Activated CD8-positive, alpha-beta memory T cell treated with anti-CD3 and anti-CD28 coated beads, Interleukin-2, amount 50 U/mL, for 4 hours (primary cell): Measurements from ENCODE around the gene LRRC8A.
A peak's percentile ranks its signal among the peaks of the same experiment; 100 is the strongest.
"Not testable (repeated sequence)": the region's sequence is repeated elsewhere in the genome, so short reads cannot be mapped to it uniquely, and the experiment has no call there.

Source experiments
- DNase-seq: peaks from one replicate; pipeline ENCODE4 v3.0.0-alpha.2; 2020

LRRC8A gene

GRCh38 chr9:128923493-128923883 is 41.6 kb downstream of the LRRC8A start:
- no peak for DNase-seq

DNA sequence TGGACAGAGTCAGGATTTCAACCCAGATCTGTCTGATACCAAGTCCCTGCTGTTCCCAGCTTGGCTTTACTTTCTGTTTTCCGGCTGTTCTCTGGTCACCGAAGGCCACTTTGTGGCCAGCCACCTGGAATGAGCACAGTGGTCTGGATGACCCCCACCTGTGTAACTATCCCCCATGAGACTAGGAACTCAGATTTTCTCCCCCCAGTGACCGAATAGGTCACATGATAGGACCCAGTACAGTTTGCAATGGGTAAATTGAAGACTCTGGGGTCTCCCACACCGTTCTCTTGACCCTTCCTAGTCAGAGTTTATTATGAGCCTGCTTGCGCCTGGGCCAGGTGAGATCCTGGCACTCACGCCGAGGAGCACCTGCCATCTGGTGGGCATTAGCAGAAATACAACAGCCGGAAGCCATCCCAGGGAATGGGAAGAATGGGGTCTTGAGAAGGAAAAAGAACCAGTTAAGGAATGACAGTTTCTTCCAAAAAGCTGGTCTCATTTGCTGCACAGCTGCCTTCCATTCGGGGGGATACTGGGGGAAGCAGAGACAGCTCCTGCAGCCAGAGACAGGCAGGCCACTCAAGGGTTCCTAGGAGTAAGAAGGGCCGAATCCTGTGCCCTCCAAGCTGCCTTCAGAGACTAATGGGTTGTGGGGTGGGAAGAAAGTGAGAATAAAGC is 45.9 kb downstream of the LRRC8A start:
- DNase-seq = peak; percentile 58

- no peak for DNase-seq
Measured at GRCh38 chr9:128928624-128929023, 46.7 kb downstream of the LRRC8A start.

GRCh38 chr9:128929560-128929959 is 47.6 kb downstream of the LRRC8A start:
- DNase-seq = no peak

GRCh38 chr9:128933731-128934130 is 51.8 kb downstream of the LRRC8A start:
- DNase-seq = no peak

GRCh38 chr9:128936171-128936865 is 54.4 kb downstream of the LRRC8A start:
- no peak for DNase-seq

GRCh38 chr9:128937310-128938165 is 55.6 kb downstream of the LRRC8A start:
- DNase-seq = no peak

DNA sequence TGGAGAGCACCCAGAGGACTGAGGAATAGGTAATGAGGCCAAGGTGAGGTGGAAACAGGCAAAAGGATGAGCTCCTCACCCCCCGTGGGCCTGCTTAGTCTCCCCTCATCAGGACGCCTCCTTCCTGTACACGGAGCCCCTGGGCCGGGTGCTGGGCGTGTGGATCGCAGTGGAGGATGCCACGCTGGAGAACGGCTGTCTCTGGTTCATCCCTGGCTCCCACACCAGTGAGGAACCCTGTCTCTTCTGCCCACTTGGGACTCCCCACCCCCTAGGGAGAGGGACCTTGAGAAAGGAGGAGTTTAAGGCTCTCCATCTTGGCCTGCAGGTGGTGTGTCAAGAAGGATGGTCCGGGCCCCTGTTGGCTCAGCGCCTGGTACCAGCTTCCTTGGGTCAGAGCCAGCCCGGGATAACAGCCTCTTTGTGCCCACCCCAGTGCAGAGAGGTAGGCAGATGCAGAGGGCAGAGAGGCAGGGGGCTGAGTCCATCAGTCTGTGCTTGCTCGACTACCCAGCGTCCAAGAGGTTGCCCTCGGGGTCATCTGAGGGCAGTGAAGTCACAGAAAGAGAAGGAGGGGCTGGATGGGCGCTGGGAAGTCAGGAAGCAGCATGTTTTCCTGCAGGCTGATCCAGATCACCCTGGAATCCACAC is 58.5 kb downstream of the LRRC8A start:
- DNase-seq = no peak

DNA sequence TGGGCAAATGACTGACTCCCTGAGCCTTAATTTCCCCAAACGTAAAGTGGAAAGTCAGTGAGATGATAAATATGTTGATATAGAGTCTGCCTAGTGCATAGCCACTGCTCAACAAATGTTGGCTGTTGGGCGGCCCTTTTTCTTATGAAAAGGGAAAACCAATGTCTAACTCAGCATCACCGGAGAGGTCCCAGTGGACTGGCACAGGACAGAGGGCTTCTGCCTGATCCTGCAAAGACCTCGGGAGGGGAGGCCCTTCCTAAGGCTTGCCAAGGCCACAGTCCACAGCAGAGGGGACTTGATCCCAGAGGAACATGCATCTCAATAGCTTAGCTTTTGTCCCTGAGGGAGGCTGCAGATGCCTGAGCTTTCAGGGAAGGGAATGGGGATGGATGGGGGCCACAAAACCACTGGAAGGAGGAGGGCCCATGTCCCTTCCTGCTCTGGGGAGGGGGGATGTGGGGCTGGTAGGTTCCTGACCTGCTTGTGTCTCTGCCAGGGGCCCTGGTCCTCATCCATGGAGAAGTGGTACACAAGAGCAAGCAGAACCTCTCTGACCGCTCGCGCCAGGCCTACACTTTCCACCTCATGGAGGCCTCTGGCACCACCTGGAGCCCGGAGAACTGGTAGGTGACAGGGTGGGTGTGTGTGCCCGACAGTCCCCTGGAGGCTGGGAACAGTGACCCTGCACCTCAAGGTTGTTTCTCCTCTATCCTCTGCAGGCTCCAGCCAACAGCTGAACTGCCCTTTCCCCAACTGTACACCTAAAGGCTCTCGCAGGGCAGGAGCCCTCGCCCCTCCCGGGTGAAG is 59.2 kb downstream of the LRRC8A start:
- no peak for DNase-seq

- DNase-seq = no peak
Measured at GRCh38 chr9:128943832-128944620, 62.1 kb downstream of the LRRC8A start.

DNA sequence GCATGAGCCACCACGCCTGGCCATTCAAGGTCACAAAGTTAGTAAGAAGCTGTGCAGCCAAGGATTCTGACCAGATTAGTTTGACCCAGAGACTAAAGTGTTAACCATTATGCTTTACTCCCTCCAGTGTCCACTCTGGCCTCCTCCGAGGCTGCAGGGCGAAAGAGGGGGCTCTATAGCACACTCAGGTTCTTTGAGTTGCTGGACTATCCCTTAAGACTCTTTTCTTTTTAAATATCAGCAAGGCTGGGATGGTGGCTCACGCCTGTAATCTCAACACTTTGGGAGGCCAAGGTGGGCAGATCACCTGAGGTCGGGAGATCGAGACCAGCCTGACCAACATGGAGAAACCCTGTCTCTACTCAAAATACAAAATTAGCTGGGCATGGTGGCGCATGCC is 63.0 kb downstream of the LRRC8A start:
- not testable (repeated sequence) for DNase-seq

DNA sequence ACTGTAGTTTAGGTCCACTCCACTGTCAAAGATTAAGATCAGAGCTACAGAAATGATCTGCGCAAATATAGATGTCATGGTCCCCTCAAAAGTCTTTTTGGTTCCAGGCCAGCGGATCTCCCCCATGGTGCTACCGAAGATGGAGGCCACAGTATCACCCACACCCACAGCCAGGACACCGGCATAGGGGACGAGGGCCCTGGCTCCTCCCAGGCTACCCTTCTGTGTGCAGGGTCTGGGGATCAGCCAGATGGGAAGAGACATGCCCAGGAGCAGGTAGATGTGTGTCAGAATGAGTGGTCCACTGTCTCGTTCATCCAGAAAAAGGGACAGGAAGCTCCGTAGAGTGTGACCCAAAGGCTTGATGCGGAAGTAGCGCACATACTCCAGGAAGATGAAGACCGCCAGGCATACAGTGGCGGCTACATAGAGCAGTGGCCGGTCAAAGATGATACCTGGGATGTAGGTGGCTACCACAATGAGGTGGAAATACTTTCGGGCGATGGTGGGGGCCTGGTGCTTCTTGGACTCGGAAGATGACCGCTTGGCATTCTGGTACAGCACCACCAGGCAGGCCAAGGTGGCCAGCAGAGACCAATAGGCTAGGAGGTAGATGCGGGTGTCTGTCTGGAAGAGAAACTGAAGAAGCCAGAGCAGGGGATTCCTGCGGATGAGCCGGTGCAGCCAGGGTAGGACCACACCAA is 64.0 kb downstream of the LRRC8A start:
- DNase-seq = no peak

DNA sequence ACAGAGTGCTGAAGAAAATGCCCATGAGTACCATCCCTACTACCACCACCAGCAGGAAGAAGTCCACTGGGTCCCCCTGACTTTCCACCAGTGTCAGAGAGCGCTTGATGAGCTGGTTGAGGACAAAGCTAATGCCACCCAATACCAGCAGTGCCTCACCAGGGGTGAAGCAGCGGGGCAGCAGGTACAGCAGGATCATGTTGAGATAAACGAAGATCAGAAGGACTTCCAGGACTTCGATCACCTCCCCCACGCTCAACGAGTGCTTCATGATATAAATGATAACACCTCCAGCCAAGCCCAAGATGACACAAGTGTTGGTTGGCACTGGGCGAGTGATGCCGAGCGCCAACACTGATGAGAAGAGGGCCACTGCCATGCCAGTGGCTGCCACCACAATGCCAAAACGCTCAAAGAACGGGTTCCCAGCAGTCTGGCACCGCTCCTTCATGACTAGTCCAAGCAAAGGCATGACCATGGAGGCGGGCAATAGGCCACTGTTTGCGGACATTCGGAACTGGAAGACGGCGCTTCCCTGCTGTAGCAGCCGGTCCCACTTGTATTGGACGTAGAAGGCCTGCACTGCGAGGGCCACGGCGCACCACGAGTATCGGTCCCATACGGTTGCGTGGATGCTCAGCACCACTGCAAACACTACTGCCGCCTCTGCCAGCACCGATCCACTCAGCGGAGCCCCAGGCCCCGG is 64.8 kb downstream of the LRRC8A start:
- no peak for DNase-seq

- DNase-seq = no peak
Measured at GRCh38 chr9:128947277-128947526, 65.3 kb downstream of the LRRC8A start.

- peak; percentile 100 for DNase-seq
Measured at GRCh38 chr9:128947527-128948301, 65.8 kb downstream of the LRRC8A start, which contains the start of the genes DOLK and NUP188. DOLK (minus strand) TSS chr9:128947603; CDS start chr9:128947303, 300 bp downstream. NUP188 (plus strand) TSS chr9:128947699; CDS start chr9:128947720, 21 bp downstream.

GRCh38 chr9:128961403-128961802 is 79.5 kb downstream of the LRRC8A start:
- not testable (repeated sequence) for DNase-seq
